NOMO-1 treated with DMSO at 0.1 percent for 48 hours (cell line): ENCODE data around the gene ANKRD53.

ENCODE experiments used
- DNase-seq: peaks from one replicate; lab custom pipeline; 2025; ENCODE audit not compliant: unreplicated experiment; lab: John Stamatoyannopoulos, UW

Gene ANKRD53, protein sequence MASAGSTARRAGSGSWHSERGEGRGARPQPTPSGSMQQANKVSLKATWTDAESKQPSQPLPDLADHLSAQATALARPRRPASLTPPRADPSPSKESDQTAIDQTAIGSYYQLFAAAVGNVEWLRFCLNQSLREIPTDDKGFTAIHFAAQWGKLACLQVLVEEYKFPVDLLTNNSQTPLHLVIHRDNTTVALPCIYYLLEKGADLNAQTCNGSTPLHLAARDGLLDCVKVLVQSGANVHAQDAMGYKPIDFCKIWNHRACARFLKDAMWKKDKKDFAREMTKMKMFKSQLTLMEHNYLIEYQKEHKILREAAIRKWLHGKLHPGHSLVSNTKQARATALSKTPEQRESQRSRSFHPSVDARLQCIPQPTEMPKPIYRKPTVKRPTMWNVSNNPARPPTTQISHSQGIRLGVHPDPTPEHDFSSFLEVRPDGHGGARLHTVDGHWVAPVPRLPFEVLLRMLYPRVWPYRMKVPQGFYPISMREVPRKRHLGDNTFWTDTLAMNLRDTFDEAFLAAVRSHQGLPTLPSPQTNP

DNA sequence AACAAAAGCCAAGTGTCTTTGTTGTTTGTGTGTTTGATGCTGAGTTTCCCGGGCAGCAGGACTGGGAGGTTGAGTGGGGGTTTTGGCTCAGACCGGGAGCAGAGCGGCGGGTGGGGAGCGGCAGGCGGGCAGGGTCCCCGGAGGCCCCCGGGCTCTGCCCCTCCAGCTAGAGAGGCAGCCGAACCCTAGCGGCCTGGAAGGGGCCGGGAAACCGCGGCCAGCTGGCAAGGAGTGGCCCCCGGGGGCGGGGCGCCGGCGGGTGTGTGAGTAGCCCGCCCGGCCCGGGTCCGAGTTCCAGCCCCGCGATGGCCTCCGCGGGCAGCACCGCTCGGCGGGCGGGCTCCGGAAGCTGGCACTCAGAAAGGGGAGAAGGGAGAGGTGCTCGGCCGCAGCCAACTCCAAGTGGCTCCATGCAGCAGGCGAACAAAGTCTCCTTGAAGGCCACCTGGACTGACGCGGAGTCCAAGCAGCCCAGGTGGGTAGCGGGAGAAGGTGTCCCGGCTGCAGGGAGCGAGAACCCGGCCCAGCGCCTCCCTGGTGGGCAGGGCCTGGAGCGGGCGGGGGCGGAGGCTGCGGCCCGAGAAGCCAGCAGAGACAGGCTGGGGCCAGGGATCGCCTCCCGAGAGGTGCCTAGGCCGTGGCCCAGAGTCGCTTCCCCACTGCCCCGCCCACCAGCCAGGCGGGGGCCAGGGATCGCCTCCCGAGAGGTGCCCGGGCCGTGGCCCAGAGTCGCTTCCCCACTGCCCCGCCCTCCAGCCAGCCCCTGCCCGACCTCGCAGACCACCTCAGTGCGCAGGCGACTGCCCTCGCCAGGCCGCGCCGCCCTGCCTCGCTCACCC is at the start of gene ANKRD53:
Gene ANKRD53, plus strand, starts transcription at position 290 of the 839 bp plus-strand sequence. Its CDS starts 16 bp downstream, at position 306.
- DNase-seq = no peak

- DNase-seq = no peak
Measured at GRCh38 chr2:70930371-70931329, 47.8 kb upstream of the ANKRD53 start.

DNA sequence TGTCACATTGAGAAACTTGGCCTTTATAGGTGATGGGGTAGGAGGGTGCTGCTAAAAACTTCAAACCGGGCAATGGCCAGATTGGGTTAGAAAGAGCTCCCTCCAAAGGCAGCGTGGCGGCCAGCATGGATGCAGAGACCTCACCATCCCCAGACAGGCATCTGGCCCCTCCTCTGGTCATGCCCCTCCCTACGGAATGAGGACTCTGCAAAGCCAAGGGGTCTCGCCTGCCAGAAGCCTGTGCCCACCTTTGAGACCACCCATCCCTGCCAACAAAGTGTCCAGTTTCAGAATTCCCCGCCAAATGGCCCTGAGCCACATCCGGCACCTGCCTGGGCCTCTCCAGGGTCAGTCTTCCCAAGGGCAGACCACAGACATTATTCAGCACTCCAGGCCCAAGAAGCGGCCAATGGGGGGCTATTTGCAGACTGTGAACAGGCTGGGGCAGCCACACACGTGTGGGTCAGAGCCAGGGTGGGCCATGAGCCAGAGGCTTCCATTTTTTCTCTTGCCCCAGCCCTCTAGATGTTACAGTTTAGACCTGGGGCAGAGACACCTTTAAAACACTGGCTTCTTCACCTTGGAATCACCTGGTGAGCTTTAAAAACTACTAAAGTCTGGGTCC is 46.9 kb upstream of the ANKRD53 start:
- no peak for DNase-seq

GRCh38 chr2:70932631-70933230 is 45.7 kb upstream of the ANKRD53 start:
- DNase-seq = no peak

DNA sequence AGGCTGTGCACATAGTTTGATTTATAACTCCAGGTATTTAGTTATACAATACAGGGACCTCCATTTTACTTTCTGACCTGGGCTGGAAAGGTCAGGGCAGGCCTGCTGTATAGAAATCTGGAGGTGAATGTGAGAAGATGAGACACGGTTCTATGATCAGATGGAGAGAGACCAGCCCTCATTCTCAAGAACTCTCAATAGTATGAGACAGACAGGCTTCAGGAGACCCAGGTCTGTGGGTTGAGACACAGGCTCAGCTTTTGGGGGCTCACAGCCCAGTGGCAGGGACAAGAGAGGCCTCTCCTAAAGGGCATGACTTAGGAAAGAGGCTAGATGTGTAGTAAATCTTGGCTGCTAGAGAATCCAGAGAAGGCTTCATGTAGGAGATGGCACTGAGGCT is 43.4 kb upstream of the ANKRD53 start:
- DNase-seq = no peak

- no peak for DNase-seq
Measured at GRCh38 chr2:70935468-70936164, 42.8 kb upstream of the ANKRD53 start, which contains the start of gene ATP6V1B1. ATP6V1B1 (plus strand) TSS chr2:70935900; CDS start chr2:70935955, 55 bp downstream.

DNA sequence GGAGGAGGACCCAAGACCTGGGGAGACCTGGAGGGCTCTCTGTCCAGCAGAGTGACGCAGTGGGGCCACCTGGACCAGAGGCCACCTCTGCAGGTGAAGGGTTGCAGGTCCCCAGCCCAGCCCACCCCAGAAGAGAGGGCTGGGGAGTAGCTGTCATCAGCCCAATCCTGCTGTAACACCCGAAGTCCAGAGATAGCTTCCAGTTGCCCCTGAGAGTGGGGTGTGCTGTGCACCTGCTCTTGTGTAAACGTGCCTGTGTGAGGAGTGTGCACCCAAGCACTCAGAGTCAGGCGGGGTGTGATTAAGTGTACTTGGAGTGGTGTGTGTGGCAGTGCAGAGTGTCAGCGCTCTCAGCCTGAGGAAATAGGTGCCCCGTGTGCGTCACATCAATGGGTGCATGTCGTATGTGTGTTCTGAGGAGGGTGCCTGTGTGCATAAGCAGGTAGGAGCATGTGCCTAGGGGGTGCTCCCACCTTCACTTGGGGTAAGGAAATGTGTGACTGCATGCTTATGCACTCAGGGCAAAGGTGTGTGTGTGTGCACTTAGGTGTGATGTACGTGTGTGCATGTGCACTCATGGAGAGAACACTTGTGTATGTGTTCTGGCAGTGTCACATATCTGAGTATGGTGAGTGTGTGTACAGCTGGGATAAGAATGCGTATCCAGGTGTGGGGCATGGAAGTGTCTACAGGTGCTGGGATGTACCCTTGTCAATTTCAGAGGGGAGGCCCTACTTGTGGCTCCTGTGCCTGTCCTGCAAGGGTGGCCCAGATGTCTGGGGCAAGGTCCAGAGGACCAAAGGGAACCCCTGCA is 42.1 kb upstream of the ANKRD53 start:
- DNase-seq = no peak

DNA sequence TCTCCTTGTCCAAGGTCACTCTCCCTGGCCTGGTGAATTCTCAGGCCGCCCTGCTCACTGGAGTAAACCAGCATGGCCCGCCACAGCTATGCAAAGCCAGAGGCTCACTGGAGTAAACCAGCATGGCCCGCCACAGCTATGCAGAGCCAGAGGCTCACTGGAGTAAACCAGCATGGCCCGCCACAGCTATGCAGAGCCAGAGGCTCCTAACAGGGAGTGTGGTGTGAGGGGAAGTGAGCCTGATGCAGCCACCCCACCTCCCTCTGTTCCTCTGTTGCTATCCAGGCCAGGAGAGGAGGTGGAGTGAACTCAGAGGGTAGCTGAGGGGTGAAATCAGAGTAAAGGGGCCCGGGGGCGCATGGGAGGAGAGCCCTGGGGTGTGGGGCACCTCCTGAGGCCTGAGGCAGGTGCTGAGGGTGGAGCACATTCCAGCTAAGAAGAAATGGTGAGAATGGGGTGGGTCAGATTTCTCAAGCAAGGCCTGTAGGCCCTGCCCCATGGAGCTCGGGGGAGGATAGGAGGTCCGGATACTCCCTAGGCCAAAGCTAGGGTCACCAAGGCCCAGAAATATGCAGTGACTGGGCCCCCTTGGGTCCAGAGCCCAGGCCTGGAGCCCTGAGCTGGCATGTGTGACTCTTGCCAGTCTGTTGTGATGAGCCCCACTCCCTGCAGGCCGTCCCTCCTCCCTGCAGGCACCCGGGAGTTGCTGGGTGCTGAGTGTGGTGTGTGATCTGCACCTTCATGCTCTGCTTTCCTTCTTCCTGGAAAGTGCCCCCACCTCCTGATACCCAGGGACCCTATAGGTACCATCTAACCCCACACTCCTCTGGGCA is 41.2 kb upstream of the ANKRD53 start:
- DNase-seq = no peak

GRCh38 chr2:70937866-70938585 is 40.4 kb upstream of the ANKRD53 start:
- DNase-seq = no peak

- no peak for DNase-seq
Measured at GRCh38 chr2:70938586-70938950, 39.9 kb upstream of the ANKRD53 start.

GRCh38 chr2:70939001-70939838 is 39.2 kb upstream of the ANKRD53 start:
- no peak for DNase-seq

GRCh38 chr2:70939839-70940580 is 38.4 kb upstream of the ANKRD53 start:
- DNase-seq = no peak

DNA sequence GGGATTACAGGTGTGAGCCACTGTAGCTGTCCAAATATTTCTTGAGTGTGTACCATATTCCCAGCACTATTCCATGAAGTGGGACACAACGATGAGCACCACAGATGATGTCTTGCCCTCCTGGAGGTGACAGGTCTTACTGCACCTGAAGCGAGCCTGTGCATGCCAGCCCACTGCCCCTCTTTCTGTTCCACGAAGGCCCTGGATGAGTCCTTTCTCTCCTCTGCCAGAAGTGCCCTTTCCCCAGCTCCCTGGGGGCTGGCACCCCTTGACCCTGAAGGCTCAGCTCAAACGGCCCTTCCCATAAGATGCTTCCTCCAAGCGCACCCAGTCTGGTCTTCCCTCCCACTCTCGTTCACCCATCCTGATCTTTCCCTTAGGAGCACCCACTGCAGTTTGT is 37.2 kb upstream of the ANKRD53 start:
- no peak for DNase-seq

- no peak for DNase-seq
Measured at GRCh38 chr2:70941701-70942100, 36.7 kb upstream of the ANKRD53 start.
